HL-60 (cell line): ENCODE data around the gene PTPRC.

Experiments used
- DNase-seq, 2 experiments: peaks; one replicate each; pipeline ENCODE4 v3.0.0-alpha.2; 2010 to 2020; ENCODE audit warnings: low read depth in 1 of 2, low spot score in 1 of 2
- H3K27ac ChIP-seq: fragments of 250-450 bp; sonication (Bioruptor Pico); replicated peaks from 2 replicates; pipeline ENCODE4 v1.5.1; 2020; ENCODE audit warnings: mild to moderate bottlenecking, moderate library complexity
- H3K27me3 ChIP-seq: fragments of 250-450 bp; sonication (Bioruptor Pico); 2 replicates; pipeline ENCODE4 v1.5.1; 2021; ENCODE audit warnings: mild to moderate bottlenecking, moderate library complexity; ENCODE audit not compliant: insufficient read depth, poor library complexity, severe bottlenecking
- H3K4me3 ChIP-seq: replicated peaks from 2 replicates; pipeline ENCODE4 v1.5.1; 2011; ENCODE audit warnings: mild to moderate bottlenecking, control low read depth, low read length; ENCODE audit not compliant: insufficient read depth
- GABPA ChIP-seq: IDR thresholded peaks from 2 replicates; pipeline ENCODE4 v1.6.1; 2012; ENCODE audit warnings: low read depth
- POLR2AphosphoS5 ChIP-seq: IDR thresholded peaks from 2 replicates; pipeline ENCODE4 v1.6.1; 2012; ENCODE audit warnings: low read depth
- REST ChIP-seq: IDR thresholded peaks from 2 replicates; pipeline ENCODE4 v1.6.1; 2012; ENCODE audit warnings: low read depth; ENCODE audit not compliant: insufficient replicate concordance
- SPI1 ChIP-seq: IDR thresholded peaks from 2 replicates; pipeline ENCODE4 v1.6.1; 2012; ENCODE audit warnings: low read depth, mild to moderate bottlenecking, borderline replicate concordance
- TF ChIP-seq, protein P1 (sequence below): IDR thresholded peaks from one replicate; pipeline ENCODE4 v1.5.1; 2011; ENCODE audit warnings: low read length, control low read depth, inconsistent platforms; ENCODE audit not compliant: insufficient read depth

PTPRC gene

GRCh38 chr1:198693321-198693720, 54.5 kb downstream of the PTPRC start:
- no peak overlapping the region for H3K4me3 ChIP-seq
- no peak for DNase-seq
- no peak for TF ChIP-seq SPI1
- no peak for TF ChIP-seq POLR2AphosphoS5
- TF ChIP-seq GABPA = no peak
- no peak for TF ChIP-seq REST
- TF ChIP-seq, protein P1, sequence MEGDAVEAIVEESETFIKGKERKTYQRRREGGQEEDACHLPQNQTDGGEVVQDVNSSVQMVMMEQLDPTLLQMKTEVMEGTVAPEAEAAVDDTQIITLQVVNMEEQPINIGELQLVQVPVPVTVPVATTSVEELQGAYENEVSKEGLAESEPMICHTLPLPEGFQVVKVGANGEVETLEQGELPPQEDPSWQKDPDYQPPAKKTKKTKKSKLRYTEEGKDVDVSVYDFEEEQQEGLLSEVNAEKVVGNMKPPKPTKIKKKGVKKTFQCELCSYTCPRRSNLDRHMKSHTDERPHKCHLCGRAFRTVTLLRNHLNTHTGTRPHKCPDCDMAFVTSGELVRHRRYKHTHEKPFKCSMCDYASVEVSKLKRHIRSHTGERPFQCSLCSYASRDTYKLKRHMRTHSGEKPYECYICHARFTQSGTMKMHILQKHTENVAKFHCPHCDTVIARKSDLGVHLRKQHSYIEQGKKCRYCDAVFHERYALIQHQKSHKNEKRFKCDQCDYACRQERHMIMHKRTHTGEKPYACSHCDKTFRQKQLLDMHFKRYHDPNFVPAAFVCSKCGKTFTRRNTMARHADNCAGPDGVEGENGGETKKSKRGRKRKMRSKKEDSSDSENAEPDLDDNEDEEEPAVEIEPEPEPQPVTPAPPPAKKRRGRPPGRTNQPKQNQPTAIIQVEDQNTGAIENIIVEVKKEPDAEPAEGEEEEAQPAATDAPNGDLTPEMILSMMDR = no peak
- no peaks in the 10 kb centered on the region for H3K27me3 ChIP-seq
- H3K27ac ChIP-seq = no peak overlapping the region

DNA sequence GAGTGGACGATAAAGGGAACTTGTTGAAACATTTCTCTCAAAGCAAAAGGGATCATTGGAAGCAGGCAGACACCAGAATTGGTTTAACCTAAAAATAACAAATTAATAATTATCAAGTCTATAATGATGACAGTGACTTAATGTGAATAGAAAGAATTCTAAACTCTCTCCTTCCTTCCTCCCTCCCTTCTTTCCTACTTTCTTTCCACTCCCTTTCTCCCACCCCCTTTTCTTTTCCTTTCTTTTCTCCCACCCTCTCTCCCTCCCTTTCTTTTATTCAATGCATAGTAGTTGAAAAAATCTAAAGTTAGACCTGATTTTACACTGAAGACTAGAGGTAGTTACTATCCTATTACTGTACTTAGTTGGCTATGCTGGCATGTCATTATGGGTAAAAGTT, 55.7 kb downstream of the PTPRC start:
- Histone ChIP-seq H3K27me3 (no peaks in the 10 kb centered on the region), H3K27ac (no peak overlapping the region), H3K4me3 (no peak overlapping the region)
- no peak for DNase-seq
- TF ChIP-seq SPI1 (no peak), GABPA (no peak), REST (no peak), POLR2AphosphoS5 (no peak)
- TF ChIP-seq, protein P1 = no peak

- Histone ChIP-seq H3K27ac (no peak overlapping the region), H3K4me3 (no peak overlapping the region), H3K27me3 (no peaks in the 10 kb centered on the region)
- DNase-seq = no peak
- no peak for TF ChIP-seq REST
- no peak for TF ChIP-seq SPI1
- TF ChIP-seq, protein P1 = no peak
- no peak for TF ChIP-seq GABPA
- TF ChIP-seq POLR2AphosphoS5 = no peak
Observed at GRCh38 chr1:198696211-198696610, 57.4 kb downstream of the PTPRC start.
